Measurements from ENCODE around the gene CAMKMT. TPM values are rescaled to one million over a fixed set of nuclear protein-coding genes. Genes with fewer than 3 reads are reported as not detected.

The CAMKMT gene
- total RNA-seq, 2 donors from 2014 or later, result 10.7 to 11.6 TPM

DNA sequence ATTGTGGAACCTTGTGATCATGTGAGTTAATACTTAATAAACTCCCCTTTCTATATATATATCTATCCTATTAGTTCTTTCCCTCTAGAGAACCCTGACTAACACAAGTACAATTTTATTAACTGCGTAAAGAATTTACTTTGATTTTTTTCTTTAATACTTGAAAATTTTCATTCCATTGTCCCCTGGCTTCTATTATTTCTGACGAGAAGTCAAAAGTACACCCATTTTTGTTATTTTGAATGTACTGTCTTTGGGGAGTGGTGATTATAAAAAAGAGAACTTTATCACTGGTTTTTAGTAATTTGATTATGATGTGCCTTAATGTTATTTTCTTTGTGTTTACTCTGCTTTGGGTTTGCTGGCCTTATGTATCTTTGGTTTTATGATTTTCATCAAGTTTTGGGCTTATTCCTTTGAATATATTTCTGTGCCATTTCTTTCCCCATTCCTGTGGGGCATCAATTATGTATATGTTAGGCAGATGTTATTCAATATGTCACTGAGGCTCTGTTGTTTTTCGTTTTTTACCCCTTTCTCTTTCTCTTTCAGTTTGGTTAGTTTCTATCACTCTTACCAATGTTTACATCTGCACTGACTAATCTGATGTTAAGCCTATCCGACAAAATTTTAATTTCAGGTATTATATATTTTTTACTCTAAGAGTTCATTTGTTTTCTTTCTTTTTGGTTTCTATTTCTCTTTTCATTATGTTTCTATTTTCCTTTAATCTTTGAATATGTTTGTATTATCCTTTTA lies 271.4 kb downstream of the CAMKMT start:
- no peaks in the 10 kb centered on the region for H3K27me3 ChIP-seq
- TF ChIP-seq, protein P1, sequence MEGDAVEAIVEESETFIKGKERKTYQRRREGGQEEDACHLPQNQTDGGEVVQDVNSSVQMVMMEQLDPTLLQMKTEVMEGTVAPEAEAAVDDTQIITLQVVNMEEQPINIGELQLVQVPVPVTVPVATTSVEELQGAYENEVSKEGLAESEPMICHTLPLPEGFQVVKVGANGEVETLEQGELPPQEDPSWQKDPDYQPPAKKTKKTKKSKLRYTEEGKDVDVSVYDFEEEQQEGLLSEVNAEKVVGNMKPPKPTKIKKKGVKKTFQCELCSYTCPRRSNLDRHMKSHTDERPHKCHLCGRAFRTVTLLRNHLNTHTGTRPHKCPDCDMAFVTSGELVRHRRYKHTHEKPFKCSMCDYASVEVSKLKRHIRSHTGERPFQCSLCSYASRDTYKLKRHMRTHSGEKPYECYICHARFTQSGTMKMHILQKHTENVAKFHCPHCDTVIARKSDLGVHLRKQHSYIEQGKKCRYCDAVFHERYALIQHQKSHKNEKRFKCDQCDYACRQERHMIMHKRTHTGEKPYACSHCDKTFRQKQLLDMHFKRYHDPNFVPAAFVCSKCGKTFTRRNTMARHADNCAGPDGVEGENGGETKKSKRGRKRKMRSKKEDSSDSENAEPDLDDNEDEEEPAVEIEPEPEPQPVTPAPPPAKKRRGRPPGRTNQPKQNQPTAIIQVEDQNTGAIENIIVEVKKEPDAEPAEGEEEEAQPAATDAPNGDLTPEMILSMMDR (IDR thresholded peaks at IDR 0.05), result no peak
- H3K27ac ChIP-seq, result no peak overlapping the region
- H3K4me1 ChIP-seq, result no peaks in the 10 kb centered on the region
- DNase-seq, result no peak
- H3K36me3 ChIP-seq, result no peaks in the 10 kb centered on the region
- intact Hi-C loops (cut with DNase I), result no loop called here
- no peak overlapping the region for H3K9ac ChIP-seq (ENCODE audit: low read depth in 2 of 2, low read length in 2 of 2)
- H3K4me3 ChIP-seq, result no peak overlapping the region
- H3K9me3 ChIP-seq, result no peaks in the 10 kb centered on the region

DNA sequence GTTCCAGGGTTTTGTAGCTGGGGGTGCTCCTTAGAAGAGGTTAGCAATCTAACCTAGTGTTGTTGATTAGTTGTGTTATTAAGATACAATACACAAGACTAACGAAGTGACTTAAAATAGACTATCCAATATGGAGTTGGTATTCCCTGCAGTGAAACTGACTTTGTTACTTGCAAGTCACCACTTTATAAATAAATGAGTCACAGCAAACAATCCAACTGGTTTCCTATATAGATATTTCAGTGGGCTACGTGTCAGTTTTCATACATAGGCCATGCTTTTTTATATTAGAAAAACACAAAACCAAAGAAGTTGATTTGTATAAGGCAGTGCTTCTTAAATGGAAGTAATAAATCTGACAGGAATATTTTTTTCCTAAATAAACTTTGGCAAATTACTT lies 274.0 kb downstream of the CAMKMT start:
- H3K27ac ChIP-seq, result no peak overlapping the region
- no peak overlapping the region for H3K4me3 ChIP-seq
- H3K9ac ChIP-seq (ENCODE audit: low read depth in 2 of 2, low read length in 2 of 2), result no peak overlapping the region
- no peaks in the 10 kb centered on the region for H3K4me1 ChIP-seq
- TF ChIP-seq, protein P1 (IDR thresholded peaks at IDR 0.05), result no peak
- no peaks in the 10 kb centered on the region for H3K9me3 ChIP-seq
- no peaks in the 10 kb centered on the region for H3K36me3 ChIP-seq
- no peak for DNase-seq
- intact Hi-C loops (cut with DNase I), result no loop called here
- H3K27me3 ChIP-seq, result no peaks in the 10 kb centered on the region

DNA sequence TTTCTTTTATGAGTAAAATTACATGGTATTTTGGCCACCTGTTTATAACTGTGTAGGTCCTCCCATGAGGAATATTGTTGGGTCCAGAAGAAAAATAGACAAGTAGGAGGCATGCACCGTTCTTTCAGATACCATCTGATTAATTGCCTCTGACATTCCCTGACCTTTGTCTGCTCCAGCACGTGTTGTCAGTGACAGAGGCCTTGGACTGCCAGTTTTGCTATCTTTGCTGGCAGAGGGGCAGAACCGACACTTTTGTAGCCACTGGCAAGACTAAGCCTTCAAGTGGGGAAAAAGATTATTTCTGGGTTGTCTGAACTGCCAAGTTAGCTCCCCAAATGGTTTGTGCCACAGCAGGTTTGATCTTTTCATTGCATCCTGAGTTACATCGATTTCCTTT lies 276.9 kb downstream of the CAMKMT start:
- Histone ChIP-seq H3K4me3 (no peak overlapping the region), H3K9me3 (no peaks in the 10 kb centered on the region), H3K9ac (ENCODE audit: low read depth in 2 of 2, low read length in 2 of 2) (no peak overlapping the region), H3K4me1 (no peaks in the 10 kb centered on the region), H3K27me3 (no peaks in the 10 kb centered on the region), H3K27ac (no peak overlapping the region), H3K36me3 (no peaks in the 10 kb centered on the region)
- DNase-seq, result no peak
- intact Hi-C loops (cut with DNase I), result no loop called here
- TF ChIP-seq, protein P1 (IDR thresholded peaks at IDR 0.05), result no peak

DNA sequence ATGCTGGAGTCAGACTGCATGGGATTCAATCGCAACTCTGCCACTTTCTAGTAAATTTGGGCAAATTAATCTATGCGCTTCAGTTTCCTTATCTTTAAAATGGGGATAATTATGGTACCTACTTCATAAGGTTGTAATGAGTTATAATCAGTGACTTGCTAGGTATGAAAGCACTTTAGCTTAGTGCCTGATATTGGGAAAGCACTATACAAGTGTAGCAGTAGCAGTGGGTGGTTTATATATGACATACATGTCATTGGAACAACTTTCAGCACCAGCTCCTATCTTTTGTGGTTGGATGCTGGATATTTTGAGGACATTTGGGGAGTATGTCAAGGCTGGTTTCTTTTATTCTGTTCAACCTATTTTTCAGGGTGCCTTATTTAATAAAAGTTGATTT lies 277.7 kb downstream of the CAMKMT start:
- Histone ChIP-seq H3K27me3 (no peaks in the 10 kb centered on the region), H3K4me3 (no peak overlapping the region), H3K36me3 (no peaks in the 10 kb centered on the region), H3K27ac (no peak overlapping the region), H3K4me1 (no peaks in the 10 kb centered on the region), H3K9ac (ENCODE audit: low read depth in 2 of 2, low read length in 2 of 2) (no peak overlapping the region), H3K9me3 (no peaks in the 10 kb centered on the region)
- TF ChIP-seq, protein P1 (IDR thresholded peaks at IDR 0.05), result no peak
- no peak for DNase-seq
- intact Hi-C loops (cut with DNase I), result no loop called here

DNA sequence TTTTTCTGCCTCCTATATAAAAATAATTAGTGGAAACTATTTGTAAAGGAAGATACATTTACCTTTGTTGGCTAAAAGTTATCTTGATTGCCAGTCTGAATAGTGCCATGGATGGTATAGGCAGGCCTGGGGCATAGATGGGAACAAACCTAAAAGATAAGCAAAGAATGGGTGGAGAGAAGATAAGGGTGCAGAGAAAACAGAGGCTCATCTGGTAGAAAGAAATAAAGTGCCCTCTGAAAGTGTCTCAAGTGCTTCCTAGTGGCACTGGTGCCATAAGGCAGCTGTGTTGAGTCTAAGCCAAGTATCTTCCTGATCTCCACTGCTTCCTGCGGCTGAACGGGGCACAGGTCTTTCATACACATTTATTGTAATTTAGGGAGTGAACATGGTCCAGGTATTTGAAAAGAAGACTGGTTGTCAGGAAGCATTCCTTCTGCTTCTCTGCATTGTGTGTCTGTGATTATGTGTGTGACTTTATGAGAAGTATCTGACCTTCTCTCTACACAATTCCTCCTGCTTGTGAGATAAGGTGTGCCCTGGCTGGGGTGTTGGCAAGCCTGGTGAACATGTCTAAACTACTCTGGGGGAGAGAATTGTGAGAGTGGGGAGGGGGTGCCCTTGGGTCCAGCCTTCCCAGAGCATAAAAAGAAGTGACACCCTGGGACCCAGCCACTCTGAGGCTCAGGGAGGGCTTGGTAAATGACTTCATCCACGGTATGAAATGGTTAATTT lies 280.5 kb downstream of the CAMKMT start:
- Histone ChIP-seq H3K4me3 (no peak overlapping the region), H3K9ac (ENCODE audit: low read depth in 2 of 2, low read length in 2 of 2) (no peak overlapping the region), H3K4me1 (no peaks in the 10 kb centered on the region), H3K27me3 (no peaks in the 10 kb centered on the region), H3K36me3 (no peaks in the 10 kb centered on the region), H3K27ac (no peak overlapping the region), H3K9me3 (no peaks in the 10 kb centered on the region)
- intact Hi-C loops (cut with DNase I), result no loop called here
- TF ChIP-seq, protein P1 (IDR thresholded peaks at IDR 0.05), result no peak
- DNase-seq, result no peak

Data from colonic mucosa (tissue), 4 donors.